AG04449 (cell line): Measurements from ENCODE around the gene LY6G5C.
A peak's percentile ranks its signal among the peaks of the same experiment; 100 is the strongest.
"Not testable (repeated sequence)": the region's sequence is repeated elsewhere in the genome, so short reads cannot be mapped to it uniquely, and the experiment has no call there.

Experiments
- CTCF ChIA-PET: fragments of 350-600 bp; formaldehyde crosslinking; extraction: SDS; loops from one replicate; lab custom pipeline; 2021; ENCODE audit warnings: antibody characterized with exemption; lab: Yijun Ruan, JAX
- POLR2A ChIA-PET: fragments of 400-600, 350-600 bp; formaldehyde crosslinking; extraction: SDS; loops from one replicate; lab custom pipeline; 2020; ENCODE audit warnings: antibody characterized with exemption, inconsistent platforms; lab: Yijun Ruan, JAX
- DNase-seq: peaks from one replicate; pipeline ENCODE4 v3.0.0-alpha.2; 2010; ENCODE audit warnings: low read depth, low spot score
- H3K4me3 ChIP-seq: 2 replicates; pipeline ENCODE4 v1.5.1; 2011; ENCODE audit warnings: low read depth, mild to moderate bottlenecking, control low read depth, low read length
- TF ChIP-seq, protein P1 (sequence below): IDR thresholded peaks from one replicate; pipeline ENCODE4 v1.5.1; 2011; ENCODE audit warnings: mild to moderate bottlenecking, moderate library complexity, low read length, control low read depth, inconsistent platforms; ENCODE audit not compliant: insufficient read depth; ENCODE audit errors: missing control alignments

Gene LY6G5C

DNA sequence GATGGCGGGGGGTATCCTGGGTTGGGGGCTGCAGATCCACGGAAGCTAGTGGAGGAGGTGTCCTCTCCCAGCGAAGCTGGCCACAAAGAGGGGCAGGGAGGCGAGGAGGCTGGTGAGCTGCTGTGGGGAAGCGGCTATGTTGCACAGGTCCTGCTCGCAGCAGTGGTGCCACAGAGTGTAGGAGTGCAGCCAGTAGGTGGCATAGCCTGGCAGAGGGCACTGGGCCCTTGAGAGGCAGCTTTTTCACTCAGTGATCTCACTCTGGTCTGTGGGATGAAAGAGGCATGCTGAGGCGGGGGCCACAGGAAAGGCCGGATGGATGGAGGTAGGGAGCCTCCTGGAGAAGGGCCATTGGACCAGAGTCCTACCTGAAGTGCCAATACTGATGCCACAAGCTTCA lies 31.4 kb upstream of the LY6G5C start:
- CTCF ChIA-PET = interaction anchor here (0.8 to 1.8 kb wide), 3 partner anchors 10 to 118 kb away, joined by 3 to 4 read pairs (median 3); partner anchors contain the start of gene LY6G5C
- no peak for DNase-seq
- TF ChIP-seq, protein P1, sequence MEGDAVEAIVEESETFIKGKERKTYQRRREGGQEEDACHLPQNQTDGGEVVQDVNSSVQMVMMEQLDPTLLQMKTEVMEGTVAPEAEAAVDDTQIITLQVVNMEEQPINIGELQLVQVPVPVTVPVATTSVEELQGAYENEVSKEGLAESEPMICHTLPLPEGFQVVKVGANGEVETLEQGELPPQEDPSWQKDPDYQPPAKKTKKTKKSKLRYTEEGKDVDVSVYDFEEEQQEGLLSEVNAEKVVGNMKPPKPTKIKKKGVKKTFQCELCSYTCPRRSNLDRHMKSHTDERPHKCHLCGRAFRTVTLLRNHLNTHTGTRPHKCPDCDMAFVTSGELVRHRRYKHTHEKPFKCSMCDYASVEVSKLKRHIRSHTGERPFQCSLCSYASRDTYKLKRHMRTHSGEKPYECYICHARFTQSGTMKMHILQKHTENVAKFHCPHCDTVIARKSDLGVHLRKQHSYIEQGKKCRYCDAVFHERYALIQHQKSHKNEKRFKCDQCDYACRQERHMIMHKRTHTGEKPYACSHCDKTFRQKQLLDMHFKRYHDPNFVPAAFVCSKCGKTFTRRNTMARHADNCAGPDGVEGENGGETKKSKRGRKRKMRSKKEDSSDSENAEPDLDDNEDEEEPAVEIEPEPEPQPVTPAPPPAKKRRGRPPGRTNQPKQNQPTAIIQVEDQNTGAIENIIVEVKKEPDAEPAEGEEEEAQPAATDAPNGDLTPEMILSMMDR = peak; percentile 21
- H3K4me3 ChIP-seq = no peak overlapping the region
- POLR2A ChIA-PET = interaction anchor here (1.4 kb wide), 1 partner anchor 15 kb away, joined by 5 read pairs; no protein-coding TSS in a partner anchor

DNA sequence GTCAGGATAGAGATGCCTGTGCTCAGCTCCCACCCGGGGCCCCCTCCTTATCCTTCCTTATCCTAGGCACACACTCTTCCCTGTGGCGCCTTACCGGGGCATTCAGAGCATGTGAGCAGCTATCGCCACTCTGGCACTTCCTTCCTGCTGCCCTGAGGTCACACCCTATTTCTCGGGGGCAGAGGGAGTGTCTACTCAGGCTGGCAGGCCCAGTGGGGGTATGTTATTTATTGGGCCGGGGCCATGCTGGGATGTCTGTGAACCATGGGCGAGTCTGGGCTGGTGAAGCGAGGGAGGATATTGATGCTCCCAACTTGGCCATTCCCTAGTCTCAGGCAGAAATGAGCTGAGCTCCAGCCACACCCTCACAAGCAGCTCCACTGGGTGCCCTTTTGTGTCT lies 30.4 kb upstream of the LY6G5C start:
- H3K4me3 ChIP-seq = no peak overlapping the region
- TF ChIP-seq, protein P1 = no peak
- ChIA-PET POLR2A (interaction anchor here (1.4 kb wide), 1 partner anchor 16 kb away, joined by 5 read pairs; no protein-coding TSS in a partner anchor), CTCF (interaction anchor here (0.8 to 1.1 kb wide), 2 partner anchors 19 to 30 kb away, joined by 3 read pairs; partner anchors contain the start of gene LY6G5C)
- DNase-seq = no peak

- TF ChIP-seq, protein P1 = no peak
- CTCF ChIA-PET = interaction anchor here (0.8 kb wide), 1 partner anchor 20 kb away, joined by 3 read pairs; no protein-coding TSS in a partner anchor
- H3K4me3 ChIP-seq = no peak overlapping the region
- DNase-seq = no peak
- POLR2A ChIA-PET = no interaction called here
These were observed 29.8 kb upstream of the LY6G5C start for GRCh38 chr6:31710523-31711219.

- CTCF ChIA-PET, DNase-seq, H3K4me3 ChIP-seq, POLR2A ChIA-PET: not testable (repeated sequence)
These were observed 28.3 kb upstream of the LY6G5C start for GRCh38 chr6:31709157-31709556.

DNA sequence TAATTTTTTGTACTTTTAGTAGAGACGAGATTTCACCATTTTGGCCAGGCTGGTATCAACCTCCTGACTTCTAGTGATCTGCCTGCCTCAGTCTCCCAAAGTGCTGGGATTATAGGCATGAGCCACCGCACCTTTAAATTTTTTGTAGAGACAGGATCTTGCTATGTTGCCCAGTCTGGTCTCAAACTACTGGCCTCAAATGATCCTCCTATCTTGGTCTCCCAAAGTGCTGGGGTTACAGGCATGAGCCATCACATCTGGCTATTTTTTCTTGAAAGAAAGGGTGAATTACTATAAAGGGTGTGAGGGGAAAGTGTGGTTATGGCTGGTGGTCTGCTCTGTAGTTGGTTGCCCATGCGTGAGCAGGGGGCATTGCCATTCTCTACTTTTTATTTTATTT lies 27.4 kb upstream of the LY6G5C start:
- CTCF ChIA-PET = no interaction called here
- POLR2A ChIA-PET = no interaction called here
- no peak overlapping the region for H3K4me3 ChIP-seq
- TF ChIP-seq, protein P1 = no peak
- no peak for DNase-seq

- ChIA-PET POLR2A (no interaction called here), CTCF (no interaction called here)
- DNase-seq = no peak
- H3K4me3 ChIP-seq = no peak overlapping the region
- TF ChIP-seq, protein P1 = no peak
These were observed 26.8 kb upstream of the LY6G5C start for GRCh38 chr6:31707701-31708100.
